HG02759 (cell line): Measurements from ENCODE around the gene MPZL2.

Experiments used
- ATAC-seq: cut with Tn5 transposase; IDR thresholded peaks from one replicate; pipeline ENCODE4 v1.9.1; 2021; ENCODE audit warnings: mild to moderate bottlenecking, moderate library complexity; ENCODE audit not compliant: unreplicated experiment

Gene MPZL2

GRCh38 chr11:118223570-118223969 is 40.5 kb downstream of the MPZL2 start:
- ATAC-seq = no peak

GRCh38 chr11:118222437-118222836 is 41.7 kb downstream of the MPZL2 start:
- no peak for ATAC-seq

DNA sequence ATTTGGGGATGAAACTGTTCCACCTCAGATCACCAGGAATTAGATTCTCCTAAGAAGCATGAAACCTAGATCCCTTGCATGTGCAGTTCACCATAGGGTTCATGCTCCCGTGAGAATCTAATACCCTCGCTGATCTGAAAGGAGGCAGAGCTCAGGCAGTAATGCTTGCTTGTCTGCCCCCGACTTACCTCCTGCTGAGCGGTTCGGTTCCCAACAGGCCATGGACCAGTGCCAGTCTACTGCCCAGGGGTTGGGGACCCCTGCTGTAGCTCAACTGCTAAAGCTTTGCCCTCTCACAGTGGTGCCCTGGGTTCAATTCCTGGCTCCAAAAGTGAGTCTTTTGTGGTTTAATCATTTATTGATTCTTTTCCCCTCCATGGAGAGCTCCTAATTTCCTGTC is 42.7 kb downstream of the MPZL2 start:
- no peak for ATAC-seq

DNA sequence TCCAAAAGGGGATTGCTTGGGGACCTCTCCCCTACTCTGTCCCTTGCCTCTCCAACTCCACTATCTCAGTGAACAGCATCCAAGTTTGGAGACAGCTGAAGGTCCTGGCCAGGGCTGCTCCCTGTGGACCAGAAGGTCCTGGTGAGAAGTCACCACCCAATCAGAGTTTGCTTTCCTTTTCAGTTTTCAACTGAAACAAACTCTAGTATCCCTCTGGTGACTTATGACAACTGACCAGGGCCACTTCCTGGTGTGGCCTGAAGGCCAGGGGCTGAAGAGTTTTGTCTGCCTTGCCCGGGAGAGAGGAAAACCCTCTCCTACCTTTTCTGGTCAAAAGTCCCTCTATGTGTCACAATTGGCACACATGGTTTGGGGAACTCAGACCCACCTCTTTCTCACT is 44.4 kb downstream of the MPZL2 start:
- no peak for ATAC-seq

- no peak for ATAC-seq
Observed at GRCh38 chr11:118219244-118219643, 44.9 kb downstream of the MPZL2 start.

GRCh38 chr11:118217575-118217974 is 46.5 kb downstream of the MPZL2 start:
- ATAC-seq = no peak

DNA sequence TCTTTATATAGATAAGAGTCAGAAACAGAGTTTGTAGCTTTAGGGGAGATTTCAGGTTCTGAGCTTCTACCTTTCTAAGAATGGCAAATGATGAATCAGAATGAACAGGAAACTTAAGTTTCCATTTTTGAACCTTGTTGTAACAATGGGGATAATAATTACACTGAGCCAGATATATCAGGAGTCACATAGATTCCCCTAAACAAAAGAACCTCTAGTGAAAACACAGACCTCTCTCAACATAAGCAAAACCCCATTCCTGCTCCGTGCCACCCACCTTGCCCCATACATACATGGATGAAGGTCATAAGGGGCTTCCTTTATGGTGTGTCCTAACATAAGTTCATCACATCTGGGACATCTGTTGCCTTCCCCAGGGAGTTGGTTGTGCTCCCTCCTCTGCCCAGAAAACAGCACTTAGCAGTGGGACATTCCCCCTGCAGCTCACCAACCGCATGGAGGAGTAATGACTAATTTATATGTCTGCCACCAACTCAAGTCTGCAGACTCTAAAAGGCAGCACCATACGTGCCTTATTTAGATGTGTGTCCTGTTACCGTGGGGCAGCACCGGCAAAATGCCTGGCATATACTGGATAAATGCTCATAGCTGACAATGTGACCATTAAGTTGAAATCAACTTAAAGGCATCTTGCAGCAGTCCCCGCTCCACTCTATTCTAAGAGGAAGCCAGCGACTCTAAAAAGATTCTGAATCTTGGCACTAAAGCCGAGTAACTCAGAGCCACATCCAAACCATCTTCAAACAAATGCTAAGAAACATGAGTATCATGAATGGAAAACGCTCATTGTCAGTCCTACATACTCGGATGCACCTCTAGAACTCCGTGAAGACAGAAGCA is 47.2 kb downstream of the MPZL2 start:
- peak; percentile 58 for ATAC-seq

GRCh38 chr11:118215765-118216164 is 48.3 kb downstream of the MPZL2 start:
- ATAC-seq = no peak

DNA sequence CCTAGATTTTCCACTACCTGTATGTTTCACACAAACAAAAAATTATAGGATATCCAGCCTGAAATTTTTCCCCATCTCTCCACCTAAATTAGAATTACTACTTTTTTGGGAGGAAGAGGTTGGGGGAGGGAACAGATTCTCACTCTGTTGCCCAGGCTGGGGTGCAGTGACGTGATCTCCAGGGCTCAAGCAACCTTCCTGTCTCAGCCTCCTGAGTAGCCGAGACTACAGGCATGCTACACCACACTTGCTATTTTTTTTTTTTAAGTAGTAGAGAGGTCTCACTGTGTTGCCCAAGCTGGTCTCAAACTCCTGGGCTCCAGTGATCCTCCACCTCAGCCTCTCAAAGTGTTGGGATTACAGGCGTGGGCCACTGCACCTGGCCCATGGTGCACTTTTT is 48.8 kb downstream of the MPZL2 start:
- ATAC-seq = no peak

DNA sequence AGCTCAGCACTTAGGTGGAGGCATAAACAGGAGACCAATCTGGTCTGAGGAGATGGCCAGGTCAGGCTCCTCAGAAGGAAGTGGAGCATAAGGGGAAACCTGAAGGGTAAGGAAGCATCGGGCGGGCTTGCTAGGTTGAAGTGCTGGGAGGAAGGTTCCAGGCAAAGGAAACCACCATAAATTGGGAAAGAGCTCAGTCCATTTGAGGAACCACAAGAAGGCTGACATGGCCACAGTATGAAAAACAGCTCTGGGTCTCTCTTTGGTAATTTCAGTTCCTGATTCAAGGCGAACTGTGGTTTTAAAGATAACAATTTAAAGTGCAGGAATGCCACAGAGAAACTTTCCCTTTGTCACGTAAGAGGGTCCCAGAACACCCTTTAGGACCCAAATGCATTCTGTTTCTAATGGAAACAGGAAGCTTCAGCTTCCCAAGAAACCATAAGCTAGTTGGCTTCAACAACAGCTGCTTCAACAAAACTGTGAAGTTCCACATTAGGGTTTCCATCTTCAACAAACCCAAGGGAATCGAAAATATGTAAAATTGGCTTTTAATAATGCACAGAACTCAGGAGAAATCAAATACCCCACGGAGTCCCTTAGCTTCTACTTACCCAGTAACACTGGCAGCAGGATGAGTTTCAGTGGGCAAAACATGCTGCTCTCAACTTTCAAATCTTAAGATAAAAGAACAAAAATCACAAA is 49.7 kb downstream of the MPZL2 start:
- ATAC-seq = peak; percentile 40

DNA sequence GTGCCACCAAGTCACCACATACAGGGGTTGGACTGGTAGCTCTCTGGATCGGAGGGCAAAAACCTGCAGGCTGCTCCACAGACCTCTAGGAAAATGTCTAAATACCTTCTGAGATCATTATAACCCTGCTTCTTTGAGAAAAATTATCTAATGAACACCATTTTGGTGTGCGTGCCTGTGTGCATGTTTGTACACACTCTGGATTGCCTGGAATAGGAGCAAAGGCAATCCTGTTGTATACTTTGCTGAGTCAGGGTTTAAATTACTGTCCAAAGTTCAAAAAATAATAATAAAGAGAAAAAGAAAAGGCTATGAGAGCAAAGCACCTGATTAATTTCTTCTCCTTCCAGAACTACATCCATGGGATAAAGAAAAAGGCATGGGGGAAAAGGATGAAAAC is 50.3 kb downstream of the MPZL2 start:
- no peak for ATAC-seq

DNA sequence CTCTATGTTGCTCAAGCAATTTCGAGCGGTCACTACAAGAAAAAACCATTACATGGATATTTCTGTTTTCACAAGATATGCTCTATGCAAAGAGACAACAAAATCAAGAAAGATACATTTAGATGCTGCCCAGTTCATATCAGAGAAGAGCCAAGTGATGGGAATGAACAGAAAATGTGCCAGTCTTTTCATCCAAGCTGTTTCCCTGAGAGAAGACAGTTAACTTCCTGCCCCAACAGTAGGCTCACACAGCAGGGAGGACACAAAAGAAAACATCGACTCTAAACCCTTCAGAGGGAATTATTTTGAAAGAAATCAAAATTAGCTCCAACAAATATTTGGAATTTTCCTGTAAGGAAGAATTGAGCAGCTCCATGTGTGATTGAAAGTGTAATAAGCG is 50.9 kb downstream of the MPZL2 start:
- no peak for ATAC-seq

GRCh38 chr11:118212781-118213191 is 51.3 kb downstream of the MPZL2 start:
- no peak for ATAC-seq

GRCh38 chr11:118212131-118212725 is 51.9 kb downstream of the MPZL2 start:
- ATAC-seq = no peak

DNA sequence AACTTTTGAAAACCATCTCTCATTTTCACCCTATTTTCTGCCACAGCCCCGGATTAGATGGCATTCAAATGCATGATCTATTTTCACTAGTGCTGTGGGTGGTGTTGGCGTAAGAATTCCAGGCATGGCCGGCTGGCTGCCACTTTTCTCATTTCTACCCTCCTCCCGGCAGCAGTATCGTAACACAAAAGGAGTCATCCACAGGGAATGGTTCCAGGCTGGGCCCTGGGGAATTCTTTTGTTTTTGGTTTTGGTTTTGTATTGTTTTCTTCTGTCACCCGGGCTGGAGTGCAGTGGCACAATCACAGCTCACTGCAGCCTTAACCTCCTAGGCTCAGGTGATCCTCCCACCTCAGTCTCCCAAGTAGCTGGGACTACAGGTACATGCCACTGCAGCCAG is 53.1 kb downstream of the MPZL2 start:
- ATAC-seq = no peak

- no peak for ATAC-seq
Observed at GRCh38 chr11:118210323-118210722, 53.8 kb downstream of the MPZL2 start.

DNA sequence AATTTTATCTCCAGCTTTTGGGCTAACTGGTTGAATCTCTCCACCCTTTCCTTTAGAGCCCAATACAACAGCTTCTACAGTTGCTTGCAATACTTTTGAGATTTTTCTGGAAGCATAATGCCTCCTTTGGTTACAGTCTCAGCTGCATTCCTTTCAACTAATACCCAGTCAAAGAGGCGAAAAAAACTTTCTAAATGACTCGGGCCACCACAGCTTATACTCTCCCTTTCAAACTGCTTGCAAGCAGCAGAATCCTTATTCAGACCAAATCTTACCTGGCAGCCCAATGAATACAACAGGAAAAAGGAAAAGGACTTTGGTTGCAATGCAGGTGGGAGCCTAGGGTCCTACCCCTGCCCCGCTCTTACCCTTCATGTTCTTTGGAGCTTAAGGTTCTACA is 55.1 kb downstream of the MPZL2 start:
- ATAC-seq = no peak

DNA sequence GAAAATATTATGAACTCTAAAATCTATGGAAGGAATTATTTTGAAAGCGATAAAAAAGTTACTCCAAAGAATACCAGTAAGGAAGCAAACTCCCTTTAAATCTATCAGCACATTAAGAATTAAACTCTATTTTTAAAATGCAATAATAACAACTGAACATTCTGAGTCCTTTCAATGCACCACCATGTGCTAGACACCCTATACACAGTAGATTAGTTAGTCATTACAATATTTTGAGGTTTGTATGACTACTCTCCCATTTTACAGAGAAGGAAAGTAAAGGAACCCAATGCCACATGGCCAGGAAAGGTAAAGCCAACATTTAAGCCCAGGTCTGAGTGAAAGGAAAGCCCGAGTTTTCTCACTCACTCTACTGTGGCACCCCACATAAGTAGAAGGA is 57.0 kb downstream of the MPZL2 start:
- ATAC-seq = no peak

- no peak for ATAC-seq
Observed at GRCh38 chr11:118206391-118207031, 57.6 kb downstream of the MPZL2 start.

DNA sequence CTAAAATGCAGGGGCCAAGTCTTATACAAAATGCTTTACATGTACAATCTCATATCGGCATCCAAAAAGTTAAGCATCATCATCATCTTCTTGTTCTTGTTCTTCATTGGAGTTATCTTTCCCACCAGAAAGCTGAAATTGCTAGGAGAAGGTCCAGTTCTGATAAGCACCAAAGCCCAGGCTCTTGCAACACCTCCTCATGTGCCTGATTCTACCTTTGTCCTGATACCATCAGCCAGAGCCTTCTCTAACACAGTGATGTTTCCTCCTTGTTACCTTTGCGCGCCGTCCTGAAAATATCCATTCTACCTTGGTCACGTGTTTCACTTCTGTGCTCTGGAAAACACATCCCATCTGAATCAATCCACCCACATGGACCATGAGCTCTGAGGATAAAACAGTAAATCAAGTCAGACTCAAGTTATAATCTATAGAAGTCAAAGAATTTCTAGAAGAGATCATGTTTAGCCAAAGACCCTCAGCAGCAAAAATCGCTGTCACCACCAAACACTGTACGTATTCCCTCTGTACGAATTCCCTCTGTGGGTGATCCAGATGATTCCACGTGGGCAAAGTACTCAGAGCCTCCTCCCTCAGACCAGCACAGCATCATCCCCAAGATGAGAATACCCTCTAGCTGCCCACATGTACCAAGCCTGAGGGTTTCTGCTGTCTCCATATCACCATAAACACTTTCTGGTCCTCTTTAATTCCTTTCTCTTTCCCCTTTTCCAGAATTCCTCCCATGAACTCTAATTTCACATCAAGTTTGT is 58.3 kb downstream of the MPZL2 start:
- no peak for ATAC-seq
